Measurements from ENCODE around the gene KDM3B.
"Not testable (repeated sequence)": the region's sequence is repeated elsewhere in the genome, so short reads cannot be mapped to it uniquely, and the experiment has no call there.

KDM3B gene

GRCh38 chr5:138315751-138316278 lies 36.7 kb upstream of the KDM3B start:
- ATAC-seq (ENCODE audit: insufficient read depth, low read depth) = no peak
- Histone ChIP-seq H3K4me2 (ENCODE audit: insufficient read depth, low read length) (no peak overlapping the region), H3K9me3 (ENCODE audit: insufficient read depth, low read length, severe bottlenecking) (no peaks in the 10 kb centered on the region), H3K27ac (ENCODE audit: low read length) (no peak overlapping the region), H3K79me2 (ENCODE audit: insufficient read depth, low read length) (no peaks in the 10 kb centered on the region), H3K36me3 (ENCODE audit: insufficient read depth, low read length) (peaks cover 64% of the 10 kb centered on the region), H3K4me3 (ENCODE audit: low read depth in 1 of 2, low read length in 2 of 2) (no peak overlapping the region), H3K27me3 (ENCODE audit: insufficient read depth, low read length, poor library complexity) (no peaks in the 10 kb centered on the region), H3K9ac (ENCODE audit: low read depth, low read length) (no peak overlapping the region), H4K20me1 (ENCODE audit: insufficient read depth, low read length) (no peaks in the 10 kb centered on the region), H2AFZ (ENCODE audit: low read depth, low read length) (no peak overlapping the region), H3K4me1 (ENCODE audit: insufficient read depth, low read length) (no peaks in the 10 kb centered on the region)
- TF ChIP-seq CTCF (IDR thresholded peaks at IDR 0.05; ENCODE audit: borderline replicate concordance, extremely low read depth, low read length, poor library complexity, severe bottlenecking) (no peak), EZH2 (IDR thresholded peaks at IDR 0.05; ENCODE audit: borderline replicate concordance, low read depth, low read length, severe bottlenecking) (no peak)
- DNase-seq = no peak

- no peak for DNase-seq
Measured at GRCh38 chr5:138316355-138316754, 36.1 kb upstream of the KDM3B start.

GRCh38 chr5:138318211-138318610 lies 34.3 kb upstream of the KDM3B start:
- H3K79me2 ChIP-seq (ENCODE audit: insufficient read depth, low read length); H3K9me3 ChIP-seq (ENCODE audit: insufficient read depth, low read length, severe bottlenecking); H4K20me1 ChIP-seq (ENCODE audit: insufficient read depth, low read length); H3K4me2 ChIP-seq (ENCODE audit: insufficient read depth, low read length); H3K4me1 ChIP-seq (ENCODE audit: insufficient read depth, low read length); H3K9ac ChIP-seq (ENCODE audit: low read depth, low read length); H3K27me3 ChIP-seq (ENCODE audit: insufficient read depth, low read length, poor library complexity); ATAC-seq (ENCODE audit: insufficient read depth, low read depth); H3K4me3 ChIP-seq (ENCODE audit: low read depth in 1 of 2, low read length in 2 of 2); H3K27ac ChIP-seq (ENCODE audit: low read length); DNase-seq; H2AFZ ChIP-seq (ENCODE audit: low read depth, low read length): not testable (repeated sequence)
- peaks cover 59% of the 10 kb centered on the region for H3K36me3 ChIP-seq (ENCODE audit: insufficient read depth, low read length)

More at GRCh38 chr5:138316355-138316754, 36.1 kb upstream of the KDM3B start:
- no peak for ATAC-seq (ENCODE audit: insufficient read depth, low read depth)
- Histone ChIP-seq H2AFZ (ENCODE audit: low read depth, low read length) (no peak overlapping the region), H3K36me3 (ENCODE audit: insufficient read depth, low read length) (peaks cover 64% of the 10 kb centered on the region), H3K4me2 (ENCODE audit: insufficient read depth, low read length) (no peak overlapping the region), H3K27me3 (ENCODE audit: insufficient read depth, low read length, poor library complexity) (no peaks in the 10 kb centered on the region), H3K9ac (ENCODE audit: low read depth, low read length) (no peak overlapping the region), H3K79me2 (ENCODE audit: insufficient read depth, low read length) (no peaks in the 10 kb centered on the region), H4K20me1 (ENCODE audit: insufficient read depth, low read length) (no peaks in the 10 kb centered on the region), H3K4me3 (ENCODE audit: low read depth in 1 of 2, low read length in 2 of 2) (no peak overlapping the region), H3K4me1 (ENCODE audit: insufficient read depth, low read length) (no peaks in the 10 kb centered on the region), H3K9me3 (ENCODE audit: insufficient read depth, low read length, severe bottlenecking) (no peaks in the 10 kb centered on the region), H3K27ac (ENCODE audit: low read length) (no peak overlapping the region)
- TF ChIP-seq CTCF (IDR thresholded peaks at IDR 0.05; ENCODE audit: borderline replicate concordance, extremely low read depth, low read length, poor library complexity, severe bottlenecking) (no peak), EZH2 (IDR thresholded peaks at IDR 0.05; ENCODE audit: borderline replicate concordance, low read depth, low read length, severe bottlenecking) (no peak)

- peaks cover 13% of the 10 kb centered on the region for H3K36me3 ChIP-seq (ENCODE audit: insufficient read depth, low read length)
- H3K4me1 ChIP-seq (ENCODE audit: insufficient read depth, low read length) = peaks cover 26% of the 10 kb centered on the region
- TF ChIP-seq EZH2 (IDR thresholded peaks at IDR 0.05; ENCODE audit: borderline replicate concordance, low read depth, low read length, severe bottlenecking) (no peak), CTCF (IDR thresholded peaks at IDR 0.05; ENCODE audit: borderline replicate concordance, extremely low read depth, low read length, poor library complexity, severe bottlenecking) (no peak)
- H4K20me1 ChIP-seq (ENCODE audit: insufficient read depth, low read length) = no peaks in the 10 kb centered on the region
- peak overlapping the region; percentile 68 for H3K9ac ChIP-seq (ENCODE audit: low read depth, low read length)
- DNase-seq (no peak), ATAC-seq (ENCODE audit: insufficient read depth, low read depth) (no peak)
- peak overlapping the region; percentile 61 to 78 for H3K4me3 ChIP-seq (ENCODE audit: low read depth in 1 of 2, low read length in 2 of 2)
- H2AFZ ChIP-seq (ENCODE audit: low read depth, low read length) = peak overlapping the region; percentile 94
- H3K9me3 ChIP-seq (ENCODE audit: insufficient read depth, low read length, severe bottlenecking) = no peaks in the 10 kb centered on the region
- H3K27ac ChIP-seq (ENCODE audit: low read length) = peak overlapping the region; percentile 86
- H3K79me2 ChIP-seq (ENCODE audit: insufficient read depth, low read length) = peaks cover 23% of the 10 kb centered on the region
- peak overlapping the region; percentile 90 for H3K4me2 ChIP-seq (ENCODE audit: insufficient read depth, low read length)
- no peaks in the 10 kb centered on the region for H3K27me3 ChIP-seq (ENCODE audit: insufficient read depth, low read length, poor library complexity)
Measured at GRCh38 chr5:138330813-138331448, 21.6 kb upstream of the KDM3B start.
